Nucleus accumbens (tissue), 56 donors: ENCODE results near the gene ETS2.
A peak's percentile ranks its signal among the peaks of the same experiment; 100 is the strongest.

Source experiments
- DNase-seq, 56 donors: peaks; one replicate each; lab custom pipeline; 2025; lab: John Stamatoyannopoulos, UW

Gene ETS2

DNA sequence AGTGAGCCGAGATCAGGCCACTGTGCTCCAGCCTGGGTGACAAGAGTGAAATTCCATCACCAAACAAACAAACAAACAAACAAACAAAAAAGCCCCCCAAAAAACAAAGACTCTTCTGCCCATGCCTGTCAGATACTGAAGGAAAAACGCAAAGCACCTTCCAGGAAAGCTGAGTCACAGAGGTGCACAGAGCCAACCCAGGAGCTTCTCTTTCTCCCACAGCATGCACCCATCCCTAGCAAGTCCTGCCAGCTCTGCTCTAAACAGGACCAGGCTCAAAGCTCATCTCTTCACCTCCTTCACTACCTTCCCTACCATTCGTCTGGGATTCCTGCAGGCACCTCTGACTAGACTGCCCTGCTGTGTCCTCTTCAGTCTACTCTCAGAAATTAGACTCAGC, 46.5 kb downstream of the ETS2 start:
- DNase-seq: no peak

DNA sequence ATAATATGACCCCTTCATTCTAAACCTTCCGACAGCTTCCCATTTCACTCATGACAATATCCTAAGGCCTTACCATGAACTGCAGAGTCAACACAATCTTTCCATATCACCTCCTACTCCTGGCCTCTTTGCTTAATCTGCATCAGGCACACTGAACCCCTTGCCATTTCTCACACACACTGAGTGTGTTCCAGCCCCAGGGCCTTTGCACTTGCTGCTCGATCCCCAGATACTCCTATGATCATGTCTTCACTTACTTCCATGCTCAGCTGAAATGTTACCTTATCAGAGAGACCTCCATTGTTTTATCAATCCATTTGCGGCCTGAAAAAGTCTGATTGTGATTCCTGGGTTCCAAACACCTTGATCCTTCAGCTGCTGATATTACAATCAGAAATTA, 47.0 kb downstream of the ETS2 start:
- DNase-seq: no peak

DNA sequence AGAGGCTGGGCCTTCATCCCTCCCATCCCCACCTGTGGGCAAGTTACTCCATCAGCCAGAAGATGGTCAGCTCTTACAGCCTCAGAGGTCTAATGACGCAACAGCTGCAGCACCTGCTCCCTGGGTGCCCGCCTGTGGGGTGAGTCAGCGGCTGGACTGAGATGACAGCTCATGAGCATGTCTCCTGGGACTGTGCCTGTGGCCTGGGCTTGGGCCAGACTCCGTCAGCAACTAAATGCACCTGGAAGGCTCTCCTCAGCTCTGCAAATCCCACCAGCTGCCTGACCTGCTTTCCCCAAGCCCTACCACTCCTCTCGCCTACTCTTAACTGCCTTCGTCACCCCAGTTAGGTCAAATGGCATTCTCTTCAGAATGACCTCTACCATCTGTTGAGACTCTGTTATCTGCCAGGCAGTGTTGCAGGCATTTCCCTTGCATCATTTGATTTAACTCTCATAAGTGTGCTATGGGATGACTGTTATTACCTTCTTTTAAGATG, 47.7 kb downstream of the ETS2 start:
- DNase-seq: no peak

DNA sequence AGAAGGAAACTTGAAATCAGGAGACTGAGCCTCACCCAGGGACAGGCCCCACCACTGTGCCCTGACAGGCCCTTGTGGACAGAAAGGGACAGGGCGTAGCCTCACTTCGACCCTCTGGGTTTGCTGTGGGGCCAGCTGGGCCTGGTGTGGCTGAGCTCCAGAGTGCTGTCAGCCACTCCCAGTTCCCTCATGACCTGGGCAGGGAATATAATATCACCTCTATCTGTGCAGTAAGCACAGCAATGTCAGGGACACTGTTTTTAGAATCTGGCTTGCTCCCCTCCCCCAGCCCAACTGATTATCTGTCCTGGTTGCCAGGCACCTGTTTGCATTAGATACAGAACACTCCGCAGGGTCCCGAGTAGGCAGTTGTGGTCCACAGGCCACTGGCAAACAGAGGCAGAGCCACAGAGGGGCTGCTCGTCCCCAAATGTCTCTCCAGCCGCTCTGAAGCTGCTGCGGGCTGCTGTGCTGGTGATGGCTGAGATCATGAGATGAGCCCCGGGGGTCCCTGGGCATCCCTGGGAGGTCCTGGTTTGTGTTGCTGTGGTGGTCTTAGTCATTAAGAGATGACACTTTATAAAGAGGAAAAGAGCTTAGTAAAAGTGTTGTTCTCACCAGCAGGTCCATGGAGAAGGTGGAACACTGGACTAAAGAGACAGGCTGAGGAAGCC, 51.6 kb downstream of the ETS2 start:
- DNase-seq: no peak

DNA sequence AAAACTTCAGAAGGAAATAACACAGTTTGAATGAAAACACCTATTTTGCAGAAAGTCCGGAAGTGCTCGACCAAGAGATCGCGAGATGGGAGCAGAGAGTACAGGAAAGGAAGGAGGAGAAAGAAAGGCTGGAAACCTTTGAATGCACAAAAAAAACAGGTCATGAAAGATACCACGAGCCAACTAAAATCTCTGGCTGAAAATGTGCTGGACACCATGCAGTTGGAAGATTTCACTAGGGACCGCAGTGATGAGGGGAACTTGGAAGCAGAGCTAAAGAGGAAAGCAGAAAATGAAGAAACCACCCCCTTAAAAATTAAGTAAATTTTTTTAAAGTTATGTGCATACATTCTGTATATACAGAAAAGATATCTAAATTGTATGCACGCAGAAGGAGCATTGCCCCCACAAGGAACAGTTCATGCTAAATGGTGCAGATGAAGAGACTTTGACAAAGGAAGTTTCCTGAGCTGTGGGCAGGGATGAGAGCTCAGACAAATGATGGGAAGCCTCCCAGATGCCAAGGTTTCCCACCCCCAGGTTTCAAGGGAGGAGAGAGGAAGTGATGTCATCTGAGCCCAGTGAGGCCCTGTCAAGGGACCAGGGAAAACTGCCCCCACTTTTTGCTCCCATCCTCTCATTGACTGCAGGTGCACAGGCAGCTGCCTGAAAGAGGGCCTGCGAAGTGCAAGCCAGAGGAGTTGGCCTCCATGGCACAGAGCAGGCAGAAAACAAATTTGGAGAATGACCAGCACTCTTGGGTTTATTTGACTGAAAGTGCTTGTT, 52.5 kb downstream of the ETS2 start:
- no peak for DNase-seq

DNA sequence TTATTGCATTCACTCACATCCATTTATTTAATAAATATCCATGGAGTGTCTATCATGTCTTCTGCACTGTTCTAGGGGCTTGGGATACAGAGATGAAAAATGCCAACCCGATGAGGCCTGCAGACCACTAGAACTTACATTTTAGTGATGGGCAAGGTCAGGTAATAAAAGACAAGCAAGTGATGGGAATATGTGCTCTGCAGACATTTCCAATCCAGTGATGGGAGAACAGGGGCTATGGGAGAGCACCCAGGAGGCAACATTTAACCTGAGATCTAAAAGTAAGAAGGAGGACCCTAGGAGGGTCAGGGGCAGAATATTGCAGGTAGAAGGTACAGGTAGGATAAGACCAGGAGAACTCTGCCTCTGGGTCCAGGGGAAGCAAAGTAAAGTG, 53.1 kb downstream of the ETS2 start:
- DNase-seq: no peak

DNA sequence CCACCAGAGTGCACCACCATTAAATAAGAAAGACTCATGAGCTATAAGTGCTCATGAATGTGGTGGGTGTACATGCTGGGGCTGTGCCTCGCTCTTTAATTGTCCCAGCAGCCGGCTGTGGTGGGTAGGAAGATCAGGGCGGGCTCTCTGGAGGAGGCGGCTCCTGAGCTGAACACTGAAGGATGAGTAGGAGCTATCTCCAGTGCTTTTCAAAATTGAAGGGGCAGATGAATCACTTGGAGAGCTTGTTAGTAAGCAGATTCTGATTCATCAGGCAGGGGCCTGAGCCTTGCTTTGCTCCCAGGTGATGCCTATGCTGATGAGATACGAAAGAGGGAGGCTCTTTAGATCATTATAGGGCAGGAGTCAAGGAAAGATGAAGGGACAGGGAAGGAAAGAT, 54.1 kb downstream of the ETS2 start:
- DNase-seq: no peak

DNA sequence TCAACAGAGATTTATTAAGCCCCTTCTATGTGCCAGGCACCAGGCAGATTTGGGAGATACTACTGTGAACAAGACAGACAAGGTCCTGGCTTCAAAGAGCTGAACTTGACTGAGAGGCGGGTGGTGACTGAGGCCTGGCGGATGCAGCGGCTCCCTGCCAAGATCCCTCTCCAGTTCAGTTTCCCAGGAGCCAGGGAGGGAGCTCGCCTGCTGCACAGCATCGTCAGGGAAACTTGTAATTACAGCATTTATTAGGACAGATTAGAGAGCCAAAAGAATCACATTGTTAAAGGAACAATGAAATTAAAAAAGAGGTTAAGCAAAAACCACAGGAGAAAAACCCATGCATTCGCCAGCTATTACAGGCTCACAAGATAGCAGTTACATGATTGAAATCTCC, 55.3 kb downstream of the ETS2 start:
- peak in 1 of 56 donors; percentile 17 for DNase-seq

DNA sequence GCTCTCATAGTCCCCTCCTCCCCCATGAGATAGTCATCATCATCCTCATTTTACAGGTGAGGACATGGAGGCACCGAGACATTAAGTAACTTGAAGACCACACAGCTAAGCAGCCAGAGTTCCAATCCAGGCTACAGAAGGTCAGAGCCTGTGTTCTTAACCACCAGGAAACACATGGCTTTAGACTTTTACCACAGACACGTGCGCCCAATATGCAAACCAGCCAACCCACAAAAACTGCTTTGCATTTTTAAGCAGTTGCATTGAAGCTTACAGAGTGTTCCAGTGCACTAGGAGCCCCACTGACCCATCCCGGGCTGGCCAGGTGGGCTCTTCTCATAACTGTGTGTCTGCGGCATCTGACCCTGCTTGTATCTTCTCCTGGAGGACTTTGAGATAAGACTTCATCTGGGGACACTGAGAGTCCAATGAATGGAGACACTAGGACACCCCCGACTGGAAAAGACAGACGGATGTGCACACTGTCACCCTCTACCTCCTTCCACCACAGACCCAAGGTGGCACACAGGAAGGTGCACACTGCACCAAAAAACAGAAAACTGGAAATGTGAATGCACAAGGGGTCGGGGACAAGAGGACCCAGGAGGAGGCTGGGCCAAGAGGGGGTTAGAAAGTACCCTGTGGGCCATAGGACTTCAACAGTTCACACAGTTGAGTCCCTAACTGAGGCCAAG, 56.4 kb downstream of the ETS2 start:
- DNase-seq: no peak

DNA sequence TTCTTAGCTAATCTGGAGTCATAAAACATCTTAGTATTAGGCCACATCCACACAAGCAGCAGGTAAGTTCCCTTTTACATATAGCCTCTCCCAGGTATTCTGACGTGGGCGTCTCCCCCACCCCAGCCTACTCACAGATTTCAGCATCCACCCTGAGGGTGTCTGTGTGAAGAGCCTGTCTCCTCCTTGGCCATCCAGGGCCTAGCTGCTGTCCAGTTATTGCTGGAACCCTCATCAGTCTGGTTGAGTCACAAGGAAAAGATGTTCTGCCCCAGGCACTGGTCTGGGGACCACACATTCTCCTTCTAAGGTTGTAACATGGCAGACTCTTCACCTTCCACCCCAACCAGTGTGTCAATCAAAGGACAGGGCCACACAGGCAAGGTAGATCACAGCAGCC, 57.6 kb downstream of the ETS2 start:
- DNase-seq: no peak

DNA sequence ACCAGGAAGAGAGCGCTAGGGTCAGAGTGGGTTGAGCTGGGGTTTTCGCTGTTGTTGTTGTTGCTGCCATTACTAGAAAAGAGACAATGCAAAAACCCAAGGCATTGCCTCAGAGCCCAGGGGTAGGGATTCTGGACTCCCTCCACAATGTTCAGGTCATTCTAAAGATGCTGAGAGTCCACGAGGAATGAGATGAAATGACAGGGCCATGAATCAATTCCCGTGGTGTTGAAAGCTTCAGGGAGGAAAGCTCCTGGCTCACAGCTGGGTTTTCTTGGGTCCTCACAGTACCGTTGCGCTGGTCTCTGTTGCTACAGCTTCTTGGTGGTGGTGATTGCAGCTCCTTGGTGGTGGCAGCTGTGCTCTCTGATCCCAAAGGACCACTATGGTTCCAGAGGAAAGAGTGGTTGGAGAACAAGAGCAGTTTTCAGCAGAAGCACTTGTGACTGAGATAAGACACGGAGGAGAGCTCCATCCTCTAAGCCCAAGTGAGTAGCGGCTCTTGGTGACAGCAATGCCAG, 58.2 kb downstream of the ETS2 start:
- no peak for DNase-seq

DNA sequence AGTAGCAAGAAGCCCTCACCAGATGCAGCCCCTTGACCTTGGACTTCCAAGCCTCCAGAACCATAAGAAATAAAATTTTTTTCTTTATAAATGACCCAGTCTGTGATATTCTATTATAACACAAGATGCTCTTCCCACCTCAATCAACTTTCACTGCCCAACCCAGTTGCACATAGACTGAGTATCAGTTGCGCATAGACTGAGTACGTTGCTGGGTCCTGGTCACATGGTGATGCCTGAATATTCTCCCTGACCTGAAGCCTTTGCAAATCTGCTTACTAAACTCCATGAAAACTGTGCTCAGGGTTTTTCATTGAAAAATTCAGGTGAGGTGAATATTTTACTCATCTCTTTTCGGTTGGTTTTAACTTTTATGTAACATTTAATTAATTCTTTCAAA, 59.2 kb downstream of the ETS2 start:
- no peak for DNase-seq

DNA sequence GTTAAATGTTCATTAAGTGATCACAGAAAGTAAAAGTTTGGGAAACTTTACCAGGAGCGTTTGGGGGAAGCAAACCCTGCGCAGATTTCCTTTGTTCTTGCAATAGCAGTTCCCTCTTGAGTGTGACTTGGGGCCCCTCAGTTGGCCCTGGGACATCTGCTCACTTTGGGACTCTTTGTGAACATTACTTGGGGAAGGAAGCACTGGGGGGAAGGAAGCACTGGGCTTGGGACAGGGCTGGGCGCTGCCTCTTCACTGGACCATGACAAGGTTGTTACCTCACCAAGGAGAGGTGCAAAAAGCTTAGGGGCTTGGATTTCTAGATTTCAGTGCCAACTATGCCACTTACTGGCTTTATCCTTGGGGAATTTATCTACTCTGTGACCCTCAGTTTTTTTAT, 63.5 kb downstream of the ETS2 start:
- no peak for DNase-seq

DNA sequence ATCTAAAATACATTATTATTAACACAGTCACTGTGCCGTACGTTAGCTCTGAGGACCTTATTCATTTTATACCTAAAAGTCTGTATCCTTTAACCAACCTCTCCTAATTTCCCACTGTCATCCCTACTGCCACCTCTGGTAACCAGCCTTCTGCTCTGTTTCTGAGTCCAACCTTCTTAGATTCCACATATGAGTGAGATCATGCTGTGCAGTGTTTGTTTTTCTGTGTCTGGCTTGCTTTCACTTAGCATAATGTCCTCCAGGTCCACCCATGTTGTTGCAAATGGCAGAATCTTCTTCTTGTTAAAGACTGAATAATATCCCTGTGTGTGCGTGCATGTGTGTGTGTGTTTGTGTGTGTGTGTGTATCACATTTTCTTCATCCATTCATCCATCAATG, 64.2 kb downstream of the ETS2 start:
- DNase-seq: no peak
